NCI-H2029 (cell line): Measurements from ENCODE around the gene CHST8.
"Not testable (repeated sequence)": the region's sequence is repeated elsewhere in the genome, so short reads cannot be mapped to it uniquely, and the experiment has no call there.

Source experiments
- DNase-seq: peaks from one replicate; lab custom pipeline; 2025; lab: John Stamatoyannopoulos, UW

CHST8 gene

DNA sequence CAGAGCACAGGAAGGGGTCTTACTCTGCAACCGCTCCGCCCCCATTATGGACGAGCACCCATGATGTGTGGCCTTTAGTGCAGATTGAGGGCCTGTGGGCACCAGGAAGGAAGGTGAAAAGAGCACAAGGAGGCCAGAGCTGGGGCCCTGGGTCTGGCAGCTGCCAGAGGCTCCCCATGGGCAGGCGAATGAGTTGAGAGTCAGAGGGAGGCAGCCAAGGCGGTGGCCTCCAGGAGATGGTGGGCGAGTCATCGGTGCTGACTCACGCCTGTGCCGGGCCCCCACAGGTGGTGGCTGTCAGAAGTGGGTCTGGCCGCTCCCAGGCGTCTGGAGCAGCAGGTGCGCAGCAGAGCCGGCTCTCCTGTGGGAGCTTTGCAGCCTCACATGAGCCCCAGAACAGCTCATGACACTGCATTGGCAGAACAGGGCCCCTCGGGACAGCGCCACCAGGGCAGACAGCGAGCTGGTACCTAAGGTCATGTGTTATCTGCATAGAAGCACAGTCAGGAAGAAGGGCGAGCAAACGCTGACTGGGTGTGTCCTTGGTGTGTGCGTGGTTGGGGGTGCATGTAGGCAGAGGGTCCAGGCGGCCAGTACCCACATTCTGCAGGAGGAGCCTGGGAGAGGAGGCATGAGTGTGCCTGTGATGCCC, 68.8 kb downstream of the CHST8 start:
- DNase-seq: no peak

GRCh38 chr19:33691030-33691427, 69.3 kb downstream of the CHST8 start:
- no peak for DNase-seq

DNA sequence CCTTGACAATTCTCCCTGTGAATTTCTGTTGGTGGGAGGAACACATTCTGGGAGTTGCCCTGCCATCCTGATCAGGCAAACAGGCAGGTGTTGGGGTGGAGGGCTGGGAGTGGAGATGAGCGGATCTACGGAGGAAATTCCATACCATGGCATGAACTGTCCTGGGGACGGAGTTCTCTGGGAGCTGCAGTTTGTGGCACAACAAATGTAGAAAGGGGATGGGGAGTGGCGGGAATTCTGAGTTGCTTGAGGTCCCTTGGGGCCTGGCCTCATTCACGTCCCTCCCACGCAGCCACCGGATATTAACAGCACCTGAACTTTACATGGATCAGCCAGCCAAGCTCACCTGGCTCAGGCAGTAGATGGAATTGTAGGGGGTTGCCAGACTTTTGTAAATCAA, 70.0 kb downstream of the CHST8 start:
- no peak for DNase-seq

- no peak for DNase-seq
These were observed 71.9 kb downstream of the CHST8 start for GRCh38 chr19:33693678-33694077.

- DNase-seq: not testable (repeated sequence)
These were observed 73.8 kb downstream of the CHST8 start for GRCh38 chr19:33695547-33695946.

DNA sequence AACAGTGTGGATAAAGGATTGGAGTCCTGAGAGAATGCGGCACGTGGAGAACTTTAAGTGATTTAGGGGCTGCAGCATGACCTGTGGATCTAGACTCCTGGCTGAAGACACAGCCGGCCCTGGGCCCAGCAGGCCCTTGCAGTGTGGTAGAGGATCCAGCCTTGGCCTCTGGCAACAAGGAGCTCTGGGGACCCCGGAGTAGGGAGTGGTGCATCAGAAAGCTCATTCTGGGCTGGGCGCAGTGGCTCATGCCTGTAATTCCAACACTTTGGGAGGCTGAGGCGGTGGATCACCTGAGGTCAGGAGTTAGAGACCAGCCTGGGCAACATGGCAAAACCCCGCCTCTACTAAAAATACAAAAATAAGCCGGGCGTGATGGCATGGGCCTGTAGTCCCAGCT, 76.0 kb downstream of the CHST8 start:
- no peak for DNase-seq

- DNase-seq: no peak
These were observed 77.1 kb downstream of the CHST8 start for GRCh38 chr19:33698576-33699435.

GRCh38 chr19:33699754-33700407, 78.1 kb downstream of the CHST8 start:
- no peak for DNase-seq

DNA sequence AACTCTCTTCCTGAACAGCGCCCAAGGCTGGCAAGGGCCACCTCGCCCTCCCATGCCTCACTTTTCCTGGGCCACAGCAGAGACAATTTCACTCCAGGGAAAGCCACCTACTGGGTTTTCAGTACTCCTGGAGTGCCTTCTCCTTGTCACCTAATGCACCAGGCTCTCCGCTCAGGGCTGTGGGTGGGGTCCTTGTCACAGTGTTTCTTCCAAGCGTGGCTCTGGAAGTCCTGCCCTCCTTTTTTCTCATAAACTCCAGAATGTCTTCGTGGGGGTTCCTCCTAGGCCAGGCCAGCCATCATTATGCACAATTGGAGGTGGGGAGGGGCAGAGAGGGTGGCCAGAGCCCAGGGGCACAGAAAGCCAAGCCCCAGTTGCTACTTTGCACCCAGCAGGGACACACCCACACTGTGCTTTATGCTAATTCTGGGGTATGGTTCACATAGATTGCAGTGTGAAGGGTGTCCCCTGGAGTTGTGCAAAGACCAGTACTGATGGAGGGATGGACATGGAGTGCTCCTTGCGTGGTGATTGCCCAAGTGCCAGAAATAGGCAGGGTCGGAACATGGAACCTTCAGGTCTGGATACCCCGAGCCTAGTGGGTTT, 78.8 kb downstream of the CHST8 start:
- no peak for DNase-seq

DNA sequence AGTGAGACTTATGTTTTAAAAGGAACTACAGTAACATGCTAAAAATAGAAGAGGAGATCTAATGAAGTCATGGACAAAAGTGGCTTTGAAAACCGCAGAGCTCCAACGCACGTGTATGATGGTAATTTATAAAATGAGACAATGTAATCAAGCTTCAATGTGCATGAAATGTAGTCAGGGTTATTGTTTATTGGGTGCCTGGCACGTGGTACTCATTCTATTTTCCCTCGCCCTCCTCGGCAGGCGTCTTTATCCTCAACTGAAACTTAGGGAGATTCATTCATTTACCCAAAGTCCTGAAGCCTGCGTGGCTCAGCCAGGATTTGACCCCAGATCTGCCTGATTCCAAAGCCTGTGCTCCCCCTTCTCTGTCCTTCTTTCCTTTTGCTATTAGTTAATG, 79.8 kb downstream of the CHST8 start:
- no peak for DNase-seq

- no peak for DNase-seq
These were observed 81.1 kb downstream of the CHST8 start for GRCh38 chr19:33702606-33703437.

DNA sequence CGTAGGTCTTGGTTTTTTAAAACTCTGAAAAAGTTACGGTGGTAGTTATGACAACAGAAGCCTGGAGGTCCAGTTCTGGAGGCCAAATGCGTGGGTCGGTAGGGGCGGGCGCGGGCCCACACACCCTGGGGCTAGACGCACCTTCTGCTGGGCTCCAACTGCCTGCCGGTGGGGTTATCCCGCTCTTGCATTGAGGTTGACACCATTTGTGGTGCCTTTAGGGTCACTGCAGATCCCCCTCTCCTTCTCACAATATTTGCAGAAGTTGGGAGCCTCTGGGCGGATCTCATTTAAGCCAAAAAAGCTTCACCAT, 81.6 kb downstream of the CHST8 start:
- DNase-seq: no peak

DNA sequence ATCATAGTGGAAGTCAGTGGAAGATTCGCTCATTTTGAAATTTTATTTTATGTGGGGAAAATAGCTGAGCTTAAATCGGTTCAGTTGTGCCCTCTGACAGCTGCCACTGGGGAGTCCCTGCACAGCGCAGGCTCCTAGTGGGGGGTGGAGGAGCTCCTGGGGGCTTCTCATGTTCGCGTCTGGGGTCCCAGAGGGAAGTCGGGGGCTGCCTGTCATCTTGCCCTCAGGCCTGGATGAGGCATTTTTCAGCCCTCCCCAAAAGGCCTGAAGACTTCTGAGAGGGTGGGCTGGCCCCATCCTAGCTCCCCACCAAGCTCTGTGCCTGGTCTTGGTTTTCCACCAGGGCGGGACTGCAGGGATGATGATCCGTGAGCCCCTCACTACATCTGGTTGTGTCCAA, 82.1 kb downstream of the CHST8 start:
- DNase-seq: no peak

GRCh38 chr19:33704271-33704670, 82.5 kb downstream of the CHST8 start:
- no peak for DNase-seq

- no peak for DNase-seq
These were observed 83.5 kb downstream of the CHST8 start for GRCh38 chr19:33705090-33705847.

DNA sequence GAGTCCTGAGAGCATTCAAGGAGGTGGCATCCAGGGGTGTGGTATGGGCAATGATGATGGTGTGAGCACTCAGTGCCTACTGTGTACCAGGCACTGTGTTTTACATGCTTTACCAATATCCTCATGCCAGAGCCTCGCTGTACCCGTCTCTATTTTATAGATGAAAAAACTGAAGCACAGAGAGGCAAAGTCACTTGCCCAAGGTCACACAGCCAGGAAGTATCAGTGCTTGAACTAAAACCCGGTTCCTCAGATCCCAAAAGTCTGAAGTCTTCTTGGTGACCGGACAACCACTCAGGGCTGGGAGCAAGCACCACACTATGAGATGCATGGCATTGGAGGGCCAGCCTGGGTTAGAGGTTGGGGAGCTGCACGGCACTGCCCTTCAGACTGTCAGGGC, 84.1 kb downstream of the CHST8 start:
- DNase-seq: no peak

GRCh38 chr19:33706631-33707030, 84.9 kb downstream of the CHST8 start:
- no peak for DNase-seq

DNA sequence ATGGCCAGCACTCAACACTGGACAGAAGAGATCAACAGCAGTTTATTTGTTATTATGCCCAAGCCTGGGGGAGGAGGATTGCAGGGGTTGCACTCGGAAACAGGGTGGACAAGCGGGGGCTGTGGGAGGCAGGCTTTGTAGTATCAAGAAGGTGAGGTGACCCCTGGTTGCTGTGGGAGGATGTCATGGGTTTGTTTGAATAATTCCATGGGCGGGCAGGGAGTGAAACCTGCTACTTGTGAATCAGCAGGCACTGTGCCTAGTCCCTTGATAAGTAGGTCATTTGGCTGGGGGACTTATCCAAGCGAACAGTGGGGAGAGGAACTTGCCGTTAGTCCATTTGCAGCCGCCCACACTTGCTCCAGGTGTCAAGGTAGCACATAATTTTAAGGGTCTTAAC, 90.5 kb downstream of the CHST8 start:
- no peak for DNase-seq

DNA sequence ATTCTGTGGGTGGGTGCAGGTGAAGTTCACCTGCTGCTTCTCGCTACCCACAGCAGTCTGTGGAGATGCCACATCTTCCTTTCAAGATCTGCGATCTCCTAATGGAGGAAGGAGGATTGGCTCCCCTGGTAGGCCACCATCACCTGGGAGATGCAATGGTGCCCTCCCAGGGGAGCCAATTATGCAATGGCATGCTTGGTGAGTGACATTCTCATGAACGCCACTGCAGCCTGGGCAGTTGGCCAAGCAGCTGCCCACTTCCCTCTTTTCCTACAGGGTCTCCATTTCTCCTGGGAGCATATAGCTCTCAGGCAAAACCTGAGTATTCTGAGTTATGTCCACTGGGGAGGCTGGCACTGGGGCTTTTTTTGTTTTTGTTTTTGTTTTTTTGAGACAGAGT, 91.4 kb downstream of the CHST8 start:
- DNase-seq: no peak

GRCh38 chr19:33714149-33714548, 92.4 kb downstream of the CHST8 start:
- no peak for DNase-seq

- no peak for DNase-seq
These were observed 93.7 kb downstream of the CHST8 start for GRCh38 chr19:33715462-33715861.
